Naive thymus-derived CD4-positive, alpha-beta T cell (primary cell): ENCODE results near the gene MGAT5B. TPM values are rescaled to one million over a fixed set of nuclear protein-coding genes. Genes with fewer than 3 reads are reported as not detected.

ENCODE experiments used
- ATAC-seq: fragments of 150-1000 bp; cut with Tn5 transposase; 2 replicates; pipeline ENCODE4 v1.10.0; 2021; ENCODE audit warnings: mild to moderate bottlenecking, moderate library complexity
- CTCF ChIA-PET: fragments of 350-600 bp; sonication (Branson Sonifier 250); formaldehyde crosslinking; loops from one replicate; lab custom pipeline; 2021; ENCODE audit warnings: antibody characterized with exemption; lab: Charles Lee
- POLR2A ChIA-PET: fragments of 350-600 bp; sonication (Branson Sonifier 250); formaldehyde crosslinking; loops from one replicate; lab custom pipeline; 2021; ENCODE audit warnings: antibody characterized with exemption, inconsistent platforms; lab: Charles Lee
- DNase-seq, 9 donors: peaks; one replicate each; pipeline versions ENCODE4 v3.0.0 to v3.0.0-alpha.2; 2020 to 2022; ENCODE audit warnings: mixed read lengths in 1 of 9
- H3K27ac ChIP-seq: one replicate; pipeline ENCODE4 v1.7.0; 2013; ENCODE audit warnings: mild to moderate bottlenecking, low read depth, low read length, moderate library complexity
- H3K27me3 ChIP-seq, 2 donors: one replicate each; pipeline ENCODE4 v1.7.0; 2013; ENCODE audit warnings: low read length in 2 of 2, mild to moderate bottlenecking in 2 of 2, moderate library complexity in 2 of 2; ENCODE audit not compliant: control insufficient read depth in 2 of 2, insufficient read depth in 2 of 2
- H3K36me3 ChIP-seq, 3 experiments: 1 replicate in 2 of 3; 2 replicates in 1 of 3; pipeline ENCODE4 v1.7.0; 2013; ENCODE audit warnings: low read length in 3 of 3, mild to moderate bottlenecking in 3 of 3, moderate library complexity in 1 of 3; ENCODE audit not compliant: insufficient read depth in 3 of 3, control insufficient read depth in 2 of 3
- H3K4me1 ChIP-seq, 2 donors: one replicate each; pipeline ENCODE4 v1.7.0; 2013; ENCODE audit warnings: low read length in 2 of 2, mild to moderate bottlenecking in 2 of 2, moderate library complexity in 1 of 2; ENCODE audit not compliant: control insufficient read depth in 2 of 2, insufficient read depth in 2 of 2
- H3K4me3 ChIP-seq: 2 replicates; pipeline ENCODE4 v1.7.0; 2013; ENCODE audit warnings: mild to moderate bottlenecking, low read length
- H3K9me3 ChIP-seq, 3 experiments: 1 replicate in 2 of 3; 2 replicates in 1 of 3; pipeline ENCODE4 v1.7.0; 2013; ENCODE audit warnings: low read length in 3 of 3; ENCODE audit not compliant: control insufficient read depth in 2 of 3
- H3K27ac Mint-ChIP-seq, 9 donors: one replicate each; pipeline ENCODE4 v1.8.0; 2020 to 2022; ENCODE audit warnings: mixed read lengths in 9 of 9, mild to moderate bottlenecking in 8 of 9, moderate library complexity in 5 of 9, inconsistent platforms in 2 of 9
- H3K27me3 Mint-ChIP-seq, 5 donors: one replicate each; pipeline ENCODE4 v1.8.0; 2021 to 2022; ENCODE audit warnings: mixed read lengths in 5 of 5, mild to moderate bottlenecking in 1 of 5
- H3K36me3 Mint-ChIP-seq, 5 donors: one replicate each; pipeline ENCODE4 v1.8.0; 2020 to 2022; ENCODE audit warnings: mixed read lengths in 5 of 5, mild to moderate bottlenecking in 3 of 5, inconsistent platforms in 1 of 5
- H3K4me1 Mint-ChIP-seq, 7 donors: one replicate each; pipeline ENCODE4 v1.8.0; 2020 to 2022; ENCODE audit warnings: mixed read lengths in 7 of 7, mild to moderate bottlenecking in 3 of 7, inconsistent platforms in 1 of 7
- H3K4me3 Mint-ChIP-seq, 10 donors: one replicate each; pipeline ENCODE4 v1.8.0; 2020 to 2022; ENCODE audit warnings: mild to moderate bottlenecking in 10 of 10, mixed read lengths in 10 of 10, moderate library complexity in 6 of 10, inconsistent platforms in 2 of 10
- H3K9me3 Mint-ChIP-seq, 11 donors: one replicate each; pipeline ENCODE4 v1.8.0; 2020 to 2022; ENCODE audit warnings: mixed read lengths in 11 of 11, mild to moderate bottlenecking in 4 of 11, inconsistent platforms in 1 of 11, moderate library complexity in 1 of 11
- intact Hi-C, 2 donors: fragments of 100-400 bp; cut with micrococcal nuclease; formaldehyde crosslinking; loops; one replicate each; pipeline ENCODE4 v1.15.1; 2023
- polyA plus RNA-seq, 2 donors: library from polyadenylated mRNA; unstranded; fragments of 300-500 nt; fragmentation: Illumina TruSeq; gene quantifications; one replicate each; pipeline ENCODE4 v1.2.3, GENCODE V29; 2021
- total RNA-seq, 6 experiments: library from RNA in 5 of 6; stranded (reverse) in 5 of 6; gene quantifications; 1 replicate in 5 of 6; 2 replicates in 1 of 6; pipeline ENCODE4 v1.2.3 and lab custom pipeline; 2021 to 2026

MGAT5B gene
- total and polyA plus RNA-seq, 7 experiments from 2014 or later: 0.12 to 3.7 (median 1.5) TPM; not detected in 1

- DNase-seq (no peak), ATAC-seq (no peak)
- no peak overlapping the region for H3K4me3 ChIP-seq
- no peak overlapping the region for H3K27ac ChIP-seq
- no peaks in the 10 kb centered on the region for H3K4me1 ChIP-seq
- H3K36me3 Mint-ChIP-seq: no peaks in the 10 kb centered on the region
- H3K27ac Mint-ChIP-seq: no peak overlapping the region
- peaks cover 0 to 1% (median 0%) of the 10 kb centered on the region in 11 donors for H3K9me3 Mint-ChIP-seq
- peaks cover 0 to 8% (median 0%) of the 10 kb centered on the region in 5 donors for H3K27me3 Mint-ChIP-seq
- POLR2A ChIA-PET: no interaction called here
- H3K36me3 ChIP-seq: no peaks in the 10 kb centered on the region
- H3K4me3 Mint-ChIP-seq: no peak overlapping the region
- H3K27me3 ChIP-seq: no peaks in the 10 kb centered on the region
- H3K4me1 Mint-ChIP-seq: no peaks in the 10 kb centered on the region
- no peaks in the 10 kb centered on the region for H3K9me3 ChIP-seq
- intact Hi-C loops: no loop called here
- CTCF ChIA-PET: no interaction called here
Measured at GRCh38 chr17:76892329-76892728, 24.1 kb downstream of the MGAT5B start.

DNA sequence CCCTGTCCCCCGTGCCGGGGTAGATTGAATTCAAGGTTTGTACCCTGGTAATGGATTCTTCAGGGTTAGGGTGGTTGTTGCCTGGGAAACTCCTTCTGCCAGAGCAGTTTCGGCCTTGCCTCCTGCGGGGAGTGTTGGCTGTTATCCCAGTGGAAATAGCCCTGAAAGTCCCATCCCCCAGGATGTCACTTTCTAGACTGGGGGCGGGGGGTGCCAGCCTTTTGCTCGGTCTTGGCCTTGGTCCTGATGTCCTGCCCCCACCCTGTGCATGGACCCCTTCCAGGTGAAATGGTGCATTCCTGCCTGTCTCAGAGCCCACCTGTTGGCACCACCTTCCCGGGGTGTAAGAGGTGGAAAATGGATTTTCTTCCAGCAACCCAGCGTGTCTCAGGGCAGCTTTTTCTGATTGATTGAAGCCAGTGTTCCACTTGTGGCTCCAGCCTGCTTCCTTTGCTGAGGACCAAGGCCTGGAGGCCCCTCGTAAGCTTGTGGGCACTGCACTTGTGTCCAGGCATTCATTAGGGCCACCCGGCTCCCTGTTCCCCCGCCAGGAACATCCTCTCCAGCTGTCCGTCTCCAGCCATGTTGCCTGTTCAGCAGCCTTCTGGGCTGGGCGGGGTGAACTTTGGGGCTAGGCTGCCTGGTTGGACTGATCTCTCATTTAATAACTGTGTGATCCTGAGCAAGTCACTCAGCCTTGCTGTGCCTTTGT lies 25.6 kb downstream of the MGAT5B start:
- Mint-ChIP-seq H3K36me3 (no peaks in the 10 kb centered on the region), H3K4me1 (no peaks in the 10 kb centered on the region), H3K27me3 (peaks cover 0 to 4% (median 0%) of the 10 kb centered on the region in 5 donors), H3K4me3 (no peak overlapping the region), H3K27ac (no peak overlapping the region), H3K9me3 (peaks cover 0 to 1% (median 0%) of the 10 kb centered on the region in 11 donors)
- ChIA-PET POLR2A (no interaction called here), CTCF (no interaction called here)
- Histone ChIP-seq H3K27me3 (no peaks in the 10 kb centered on the region), H3K36me3 (no peaks in the 10 kb centered on the region), H3K9me3 (no peaks in the 10 kb centered on the region), H3K4me1 (no peaks in the 10 kb centered on the region), H3K27ac (no peak overlapping the region), H3K4me3 (no peak overlapping the region)
- intact Hi-C loops: no loop called here
- ATAC-seq (no peak), DNase-seq (no peak)

GRCh38 chr17:76894842-76895241 lies 26.6 kb downstream of the MGAT5B start:
- intact Hi-C loops: no loop called here
- peaks cover 0 to 4% (median 0%) of the 10 kb centered on the region in 5 donors for H3K27me3 Mint-ChIP-seq
- Histone ChIP-seq H3K27ac (no peak overlapping the region), H3K4me1 (no peaks in the 10 kb centered on the region), H3K9me3 (no peaks in the 10 kb centered on the region), H3K4me3 (no peak overlapping the region), H3K36me3 (no peaks in the 10 kb centered on the region), H3K27me3 (no peaks in the 10 kb centered on the region)
- ATAC-seq (no peak), DNase-seq (no peak)
- ChIA-PET CTCF (no interaction called here), POLR2A (no interaction called here)
- no peaks in the 10 kb centered on the region for H3K36me3 Mint-ChIP-seq
- peaks cover 0 to 1% (median 0%) of the 10 kb centered on the region in 11 donors for H3K9me3 Mint-ChIP-seq
- H3K4me3 Mint-ChIP-seq: no peak overlapping the region
- no peaks in the 10 kb centered on the region for H3K4me1 Mint-ChIP-seq
- no peak overlapping the region for H3K27ac Mint-ChIP-seq

DNA sequence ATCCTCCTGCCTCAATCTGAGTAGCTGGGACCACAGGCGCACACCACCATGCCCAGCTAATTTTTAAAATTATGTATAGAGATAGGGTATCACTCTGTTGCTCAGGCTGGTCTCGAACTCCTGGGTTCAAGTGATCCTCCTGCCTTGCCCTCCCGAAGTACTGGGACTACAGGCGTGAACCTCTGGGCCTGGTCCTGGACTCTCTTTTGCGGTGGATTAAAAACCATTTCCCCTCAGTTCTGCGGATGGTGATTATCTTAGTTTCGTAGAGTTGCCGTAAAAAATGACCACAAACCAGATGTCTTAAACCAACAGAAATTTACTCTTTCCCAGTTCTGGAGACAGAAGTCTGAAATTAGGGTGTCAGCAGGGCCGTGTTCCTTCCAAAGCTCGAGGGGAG lies 28.8 kb downstream of the MGAT5B start:
- CTCF ChIA-PET: interaction anchor here (0.5 kb wide), 1 partner anchor 42 kb away, joined by 3 read pairs; no protein-coding TSS in a partner anchor
- ATAC-seq (no peak), DNase-seq (no peak)
- no peak overlapping the region for H3K27ac Mint-ChIP-seq
- H3K9me3 Mint-ChIP-seq: peaks cover 0 to 1% (median 0%) of the 10 kb centered on the region in 11 donors
- no peak overlapping the region for H3K4me3 Mint-ChIP-seq
- H3K27me3 Mint-ChIP-seq: peaks cover 0 to 4% (median 0%) of the 10 kb centered on the region in 5 donors
- Histone ChIP-seq H3K9me3 (no peaks in the 10 kb centered on the region), H3K27me3 (no peaks in the 10 kb centered on the region), H3K4me3 (no peak overlapping the region), H3K36me3 (no peaks in the 10 kb centered on the region), H3K4me1 (no peaks in the 10 kb centered on the region), H3K27ac (no peak overlapping the region)
- no peaks in the 10 kb centered on the region for H3K36me3 Mint-ChIP-seq
- POLR2A ChIA-PET: no interaction called here
- intact Hi-C loops: no loop called here
- H3K4me1 Mint-ChIP-seq: no peaks in the 10 kb centered on the region

- intact Hi-C loops: no loop called here
- no peak for DNase-seq
- Histone ChIP-seq H3K27ac (no peak overlapping the region), H3K27me3 (no peaks in the 10 kb centered on the region), H3K4me3 (no peak overlapping the region), H3K9me3 (no peaks in the 10 kb centered on the region), H3K4me1 (no peaks in the 10 kb centered on the region), H3K36me3 (no peaks in the 10 kb centered on the region)
- CTCF ChIA-PET: no interaction called here
- POLR2A ChIA-PET: no interaction called here
- ATAC-seq: no peak
- Mint-ChIP-seq H3K4me1 (no peaks in the 10 kb centered on the region), H3K36me3 (no peaks in the 10 kb centered on the region), H3K27ac (no peak overlapping the region), H3K9me3 (no peaks in the 10 kb centered on the region), H3K4me3 (no peak overlapping the region), H3K27me3 (no peaks in the 10 kb centered on the region)
Measured at GRCh38 chr17:76899414-76899813, 31.2 kb downstream of the MGAT5B start.

GRCh38 chr17:76900723-76901122 lies 32.5 kb downstream of the MGAT5B start:
- no peak for ATAC-seq
- H3K4me3 ChIP-seq: no peak overlapping the region
- POLR2A ChIA-PET: no interaction called here
- H3K27me3 ChIP-seq: no peaks in the 10 kb centered on the region
- Mint-ChIP-seq H3K27ac (no peak overlapping the region), H3K27me3 (no peaks in the 10 kb centered on the region), H3K36me3 (no peaks in the 10 kb centered on the region), H3K4me3 (no peak overlapping the region), H3K4me1 (no peaks in the 10 kb centered on the region), H3K9me3 (no peaks in the 10 kb centered on the region)
- no peak for DNase-seq
- no peaks in the 10 kb centered on the region for H3K9me3 ChIP-seq
- no peaks in the 10 kb centered on the region for H3K4me1 ChIP-seq
- H3K36me3 ChIP-seq: no peaks in the 10 kb centered on the region
- CTCF ChIA-PET: no interaction called here
- intact Hi-C loops: no loop called here
- no peak overlapping the region for H3K27ac ChIP-seq
